ENCODE measurements around the gene DYNC2I2.
A peak's percentile ranks its signal among the peaks of the same experiment; 100 is the strongest.
"Not testable (repeated sequence)": the region's sequence is repeated elsewhere in the genome, so short reads cannot be mapped to it uniquely, and the experiment has no call there.

Gene DYNC2I2

DNA sequence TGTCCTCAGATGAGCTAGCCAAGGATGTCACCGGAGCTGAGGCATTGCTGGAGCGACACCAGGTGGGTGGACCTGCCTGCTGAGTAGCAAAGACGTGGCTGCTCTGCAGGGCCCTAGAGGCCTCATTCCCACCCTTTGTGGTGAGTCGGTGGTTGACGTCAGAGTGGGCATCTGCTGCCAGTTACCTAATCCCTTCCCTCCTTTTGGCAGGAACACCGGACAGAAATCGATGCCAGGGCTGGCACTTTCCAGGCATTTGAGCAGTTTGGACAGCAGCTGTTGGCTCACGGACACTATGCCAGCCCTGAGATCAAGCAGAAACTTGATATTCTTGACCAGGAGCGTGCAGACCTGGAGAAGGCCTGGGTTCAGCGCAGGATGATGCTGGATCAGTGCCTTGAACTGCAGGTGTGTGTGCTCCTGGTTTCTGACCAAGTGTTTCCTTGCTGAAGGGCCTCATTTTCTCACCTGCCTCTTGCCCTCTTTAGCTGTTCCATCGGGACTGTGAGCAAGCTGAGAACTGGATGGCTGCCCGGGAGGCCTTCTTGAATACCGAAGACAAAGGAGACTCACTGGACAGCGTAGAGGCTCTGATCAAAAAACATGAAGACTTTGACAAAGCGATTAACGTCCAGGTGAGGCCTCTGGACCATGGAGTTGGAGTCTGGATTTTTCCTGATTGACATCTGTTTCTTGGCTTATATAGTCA, 48.9 kb downstream of the DYNC2I2 start:
- Histone ChIP-seq H3K36me3 (ENCODE audit: insufficient read depth, low read length) (peaks cover 88% of the 10 kb centered on the region), H3K27me3 (ENCODE audit: control insufficient read depth in 1 of 2, insufficient read depth in 2 of 2, low read length in 2 of 2) (no peaks in the 10 kb centered on the region), H3K9me3 (ENCODE audit: low read length) (no peaks in the 10 kb centered on the region), H3K4me3 (ENCODE audit: low read depth in 1 of 2, low read length in 2 of 2) (no peak overlapping the region), H3K27ac (ENCODE audit: low read depth, low read length) (peak overlapping the region; percentile 63), H3K4me1 (ENCODE audit: insufficient read depth, low read length) (peaks cover 9% of the 10 kb centered on the region), H3K9ac (ENCODE audit: low read length) (no peak overlapping the region)

DNA sequence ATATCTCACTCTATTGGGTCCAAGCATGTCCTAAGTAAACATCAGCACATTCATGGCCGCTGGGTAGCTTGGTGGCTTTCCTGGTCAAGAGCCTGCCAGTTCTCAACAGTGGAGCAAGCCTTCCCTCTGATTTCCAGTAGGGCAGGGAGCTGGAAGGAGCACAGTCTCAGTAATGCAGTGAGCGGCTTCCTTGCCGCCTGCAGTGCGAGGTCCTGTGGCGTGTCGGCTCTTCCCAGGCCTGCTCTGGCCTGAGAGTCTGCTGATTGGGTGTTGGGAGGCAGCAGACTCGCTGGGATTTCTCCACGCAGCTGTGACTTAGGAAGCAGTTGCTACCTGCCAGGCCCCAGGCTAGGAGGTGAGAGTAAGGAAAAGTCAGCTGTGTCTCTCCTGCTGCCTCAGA, 53.0 kb downstream of the DYNC2I2 start:
- H3K27ac ChIP-seq (ENCODE audit: low read depth, low read length): no peak overlapping the region
- peaks cover 9% of the 10 kb centered on the region for H3K4me1 ChIP-seq (ENCODE audit: insufficient read depth, low read length)
- no peaks in the 10 kb centered on the region for H3K9me3 ChIP-seq (ENCODE audit: low read length)
- peaks cover 77% of the 10 kb centered on the region for H3K36me3 ChIP-seq (ENCODE audit: insufficient read depth, low read length)
- no peaks in the 10 kb centered on the region for H3K27me3 ChIP-seq (ENCODE audit: control insufficient read depth in 1 of 2, insufficient read depth in 2 of 2, low read length in 2 of 2)
- H3K9ac ChIP-seq (ENCODE audit: low read length): no peak overlapping the region
- no peak overlapping the region for H3K4me3 ChIP-seq (ENCODE audit: low read depth in 1 of 2, low read length in 2 of 2)

DNA sequence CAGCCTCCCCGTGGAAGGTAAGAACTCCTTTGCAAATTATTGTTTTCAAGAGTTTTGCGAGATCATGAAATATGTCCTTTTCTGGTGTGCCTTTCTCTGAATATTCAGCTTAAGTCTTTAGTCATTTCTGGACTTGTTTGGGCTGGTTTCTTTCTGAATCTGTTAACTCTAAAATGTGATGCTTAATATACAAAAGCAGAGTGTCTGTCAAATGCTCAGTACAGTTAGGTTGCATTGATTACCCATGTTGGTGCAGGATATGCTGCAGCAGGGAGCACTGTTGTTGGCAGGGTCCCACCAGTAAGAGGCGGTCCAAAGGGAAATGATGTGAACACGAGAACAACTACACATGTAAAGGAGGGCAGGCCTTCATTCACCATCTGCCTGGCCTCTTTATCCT, 56.5 kb downstream of the DYNC2I2 start:
- Histone ChIP-seq H3K4me3 (ENCODE audit: low read depth in 1 of 2, low read length in 2 of 2) (no peak overlapping the region), H3K4me1 (ENCODE audit: insufficient read depth, low read length) (no peaks in the 10 kb centered on the region), H3K9me3 (ENCODE audit: low read length) (no peaks in the 10 kb centered on the region), H3K27me3 (ENCODE audit: control insufficient read depth in 1 of 2, insufficient read depth in 2 of 2, low read length in 2 of 2) (no peaks in the 10 kb centered on the region), H3K36me3 (ENCODE audit: insufficient read depth, low read length) (peaks cover 85% of the 10 kb centered on the region), H3K9ac (ENCODE audit: low read length) (no peak overlapping the region), H3K27ac (ENCODE audit: low read depth, low read length) (no peak overlapping the region)

DNA sequence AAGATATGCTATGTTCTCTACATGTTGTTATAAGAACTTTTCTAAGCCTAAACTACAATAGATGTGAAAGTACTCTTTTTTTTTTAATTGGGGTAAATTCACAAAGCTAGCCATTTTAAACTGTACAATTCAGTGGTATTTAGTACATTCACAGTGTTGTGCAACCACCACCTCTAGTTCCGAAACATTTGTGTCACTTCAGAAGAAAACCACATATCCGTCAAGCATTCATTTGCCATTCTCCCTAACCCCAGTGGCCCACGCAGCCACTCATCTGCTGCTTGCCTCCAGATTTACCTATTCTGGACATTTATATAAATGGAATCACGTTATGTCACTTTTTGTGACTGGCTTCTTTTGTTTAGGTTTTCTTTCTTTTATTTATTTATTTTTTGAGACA, 61.2 kb downstream of the DYNC2I2 start:
- H3K9ac ChIP-seq (ENCODE audit: low read length): no peak overlapping the region
- no peaks in the 10 kb centered on the region for H3K4me1 ChIP-seq (ENCODE audit: insufficient read depth, low read length)
- peaks cover 92% of the 10 kb centered on the region for H3K36me3 ChIP-seq (ENCODE audit: insufficient read depth, low read length)
- H3K27me3 ChIP-seq (ENCODE audit: control insufficient read depth in 1 of 2, insufficient read depth in 2 of 2, low read length in 2 of 2): no peaks in the 10 kb centered on the region
- H3K4me3 ChIP-seq (ENCODE audit: low read depth in 1 of 2, low read length in 2 of 2): no peak overlapping the region
- no peaks in the 10 kb centered on the region for H3K9me3 ChIP-seq (ENCODE audit: low read length)
- no peak overlapping the region for H3K27ac ChIP-seq (ENCODE audit: low read depth, low read length)

DNA sequence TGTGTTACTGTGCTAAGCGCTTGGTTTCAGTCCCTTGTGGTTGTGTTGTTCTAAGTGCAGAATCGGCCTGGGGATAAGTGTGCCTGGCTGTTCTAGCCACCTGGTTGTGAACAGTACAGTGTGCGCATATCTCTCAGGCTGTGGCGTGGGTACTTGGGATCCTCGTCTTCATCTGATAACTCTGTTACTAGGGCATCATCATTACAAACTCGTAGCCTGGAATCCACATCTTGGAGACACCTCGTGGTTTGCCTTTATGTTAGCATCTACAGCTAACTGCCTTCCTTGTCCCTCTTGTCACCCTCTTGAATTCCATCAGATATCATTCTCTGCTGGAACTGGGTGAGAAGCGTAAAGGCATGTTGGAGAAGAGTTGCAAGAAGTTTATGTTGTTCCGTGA, 62.8 kb downstream of the DYNC2I2 start:
- no peaks in the 10 kb centered on the region for H3K4me1 ChIP-seq (ENCODE audit: insufficient read depth, low read length)
- no peak overlapping the region for H3K9ac ChIP-seq (ENCODE audit: low read length)
- no peaks in the 10 kb centered on the region for H3K9me3 ChIP-seq (ENCODE audit: low read length)
- H3K4me3 ChIP-seq (ENCODE audit: low read depth in 1 of 2, low read length in 2 of 2): no peak overlapping the region
- peaks cover 86% of the 10 kb centered on the region for H3K36me3 ChIP-seq (ENCODE audit: insufficient read depth, low read length)
- no peaks in the 10 kb centered on the region for H3K27me3 ChIP-seq (ENCODE audit: control insufficient read depth in 1 of 2, insufficient read depth in 2 of 2, low read length in 2 of 2)
- H3K27ac ChIP-seq (ENCODE audit: low read depth, low read length): no peak overlapping the region

DNA sequence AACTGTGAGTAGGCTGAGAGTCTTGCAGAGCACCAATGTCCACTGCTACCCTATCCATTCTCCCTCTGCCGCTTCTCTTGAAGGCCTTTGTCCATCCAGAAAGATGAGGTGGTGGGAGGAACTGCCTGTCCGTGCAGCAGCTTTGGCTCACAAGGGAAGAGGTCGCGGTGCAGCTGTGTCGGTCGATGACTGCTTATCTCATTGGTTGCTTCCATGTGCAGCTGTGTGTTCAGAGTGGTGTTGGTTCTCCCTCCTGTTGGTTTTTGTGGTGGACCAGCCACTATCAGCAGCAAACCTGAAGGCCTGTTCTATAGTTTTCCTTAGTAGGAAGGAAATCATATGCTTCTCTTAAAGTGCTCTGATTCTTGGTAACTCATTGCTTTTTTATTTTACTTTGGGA, 63.6 kb downstream of the DYNC2I2 start:
- H3K27me3 ChIP-seq (ENCODE audit: control insufficient read depth in 1 of 2, insufficient read depth in 2 of 2, low read length in 2 of 2): no peaks in the 10 kb centered on the region
- no peaks in the 10 kb centered on the region for H3K4me1 ChIP-seq (ENCODE audit: insufficient read depth, low read length)
- no peak overlapping the region for H3K27ac ChIP-seq (ENCODE audit: low read depth, low read length)
- H3K36me3 ChIP-seq (ENCODE audit: insufficient read depth, low read length): peaks cover 85% of the 10 kb centered on the region
- H3K4me3 ChIP-seq (ENCODE audit: low read depth in 1 of 2, low read length in 2 of 2): no peak overlapping the region
- H3K9me3 ChIP-seq (ENCODE audit: low read length): no peaks in the 10 kb centered on the region
- no peak overlapping the region for H3K9ac ChIP-seq (ENCODE audit: low read length)

DNA sequence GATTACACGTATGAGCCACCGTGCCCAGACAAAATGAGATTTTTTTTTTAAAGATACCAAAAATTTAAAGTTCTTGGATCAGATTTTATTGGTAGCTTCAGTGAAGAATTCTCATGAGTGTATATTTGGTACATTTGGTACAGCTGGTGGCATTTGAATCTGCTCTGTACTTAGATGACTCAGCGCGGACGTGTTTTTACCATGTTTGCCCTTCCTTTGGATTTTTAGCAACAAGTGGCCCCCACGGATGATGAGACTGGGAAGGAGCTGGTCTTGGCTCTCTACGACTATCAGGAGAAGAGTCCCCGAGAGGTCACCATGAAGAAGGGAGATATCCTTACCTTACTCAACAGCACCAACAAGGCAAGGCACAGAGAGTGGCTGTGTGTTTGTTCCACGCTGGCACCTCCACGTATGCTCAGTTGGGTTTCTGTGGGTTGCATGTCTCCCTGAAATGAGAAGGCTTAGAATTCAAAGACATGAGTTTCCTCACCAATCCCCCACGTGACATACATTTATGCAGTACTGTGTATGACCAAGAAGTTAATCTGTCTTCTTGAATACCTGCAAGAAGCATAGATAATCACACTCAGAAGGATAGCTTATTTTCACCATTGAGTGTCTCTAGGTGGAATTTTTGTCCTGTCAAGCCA, 67.9 kb downstream of the DYNC2I2 start:
- H3K4me1 ChIP-seq (ENCODE audit: insufficient read depth, low read length): no peaks in the 10 kb centered on the region
- no peaks in the 10 kb centered on the region for H3K27me3 ChIP-seq (ENCODE audit: control insufficient read depth in 1 of 2, insufficient read depth in 2 of 2, low read length in 2 of 2)
- H3K9me3 ChIP-seq (ENCODE audit: low read length): no peaks in the 10 kb centered on the region
- H3K9ac ChIP-seq (ENCODE audit: low read length): no peak overlapping the region
- no peak overlapping the region for H3K4me3 ChIP-seq (ENCODE audit: low read depth in 1 of 2, low read length in 2 of 2)
- peaks cover 84% of the 10 kb centered on the region for H3K36me3 ChIP-seq (ENCODE audit: insufficient read depth, low read length)
- no peak overlapping the region for H3K27ac ChIP-seq (ENCODE audit: low read depth, low read length)

DNA sequence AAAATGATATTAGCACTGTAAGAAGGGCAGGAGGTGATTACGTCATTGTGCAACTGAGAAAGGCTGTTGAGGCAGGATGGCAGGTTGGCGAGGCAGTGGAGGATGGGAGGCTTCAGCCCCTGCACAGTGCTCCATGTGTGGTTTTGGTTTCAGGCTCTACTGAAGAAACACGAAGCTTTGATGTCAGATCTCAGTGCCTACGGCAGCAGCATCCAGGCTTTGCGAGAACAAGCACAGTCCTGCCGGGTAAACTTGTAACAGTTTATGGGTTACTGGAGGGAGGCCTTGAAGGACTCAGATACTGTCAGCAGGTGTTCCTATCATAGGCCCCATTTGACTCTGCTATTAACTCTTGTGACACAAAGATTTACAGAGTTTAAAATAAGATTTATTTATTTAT, 69.2 kb downstream of the DYNC2I2 start:
- Histone ChIP-seq H3K4me3 (ENCODE audit: low read depth in 1 of 2, low read length in 2 of 2) (no peak overlapping the region), H3K4me1 (ENCODE audit: insufficient read depth, low read length) (no peaks in the 10 kb centered on the region), H3K27ac (ENCODE audit: low read depth, low read length) (no peak overlapping the region), H3K9me3 (ENCODE audit: low read length) (no peaks in the 10 kb centered on the region), H3K27me3 (ENCODE audit: control insufficient read depth in 1 of 2, insufficient read depth in 2 of 2, low read length in 2 of 2) (no peaks in the 10 kb centered on the region), H3K36me3 (ENCODE audit: insufficient read depth, low read length) (peaks cover 85% of the 10 kb centered on the region), H3K9ac (ENCODE audit: low read length) (no peak overlapping the region)

DNA sequence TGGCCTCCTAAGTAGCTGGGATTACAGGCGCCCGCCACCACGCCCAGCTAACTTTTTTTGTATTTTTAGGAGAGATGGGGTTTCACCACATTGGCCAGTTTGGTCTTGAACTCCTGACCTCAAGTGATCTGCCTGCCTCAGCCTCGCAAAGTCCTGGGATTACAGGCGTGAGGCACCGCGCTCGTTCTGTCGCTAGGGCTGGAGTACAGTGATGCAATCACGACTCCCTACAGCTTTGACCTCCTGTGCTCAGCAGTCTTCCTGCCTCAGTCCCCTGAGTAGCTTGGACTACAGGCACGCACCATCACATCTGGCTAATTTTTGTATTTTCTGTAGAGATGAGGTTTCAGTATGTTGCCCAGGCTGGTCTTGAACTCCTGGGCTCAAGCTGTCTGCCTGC, 69.7 kb downstream of the DYNC2I2 start:
- not testable (repeated sequence) for H3K4me3 ChIP-seq (ENCODE audit: low read depth in 1 of 2, low read length in 2 of 2); H3K9me3 ChIP-seq (ENCODE audit: low read length); H3K27ac ChIP-seq (ENCODE audit: low read depth, low read length); H3K27me3 ChIP-seq (ENCODE audit: control insufficient read depth in 1 of 2, insufficient read depth in 2 of 2, low read length in 2 of 2); H3K9ac ChIP-seq (ENCODE audit: low read length); H3K4me1 ChIP-seq (ENCODE audit: insufficient read depth, low read length)
- H3K36me3 ChIP-seq (ENCODE audit: insufficient read depth, low read length): peaks cover 85% of the 10 kb centered on the region

DNA sequence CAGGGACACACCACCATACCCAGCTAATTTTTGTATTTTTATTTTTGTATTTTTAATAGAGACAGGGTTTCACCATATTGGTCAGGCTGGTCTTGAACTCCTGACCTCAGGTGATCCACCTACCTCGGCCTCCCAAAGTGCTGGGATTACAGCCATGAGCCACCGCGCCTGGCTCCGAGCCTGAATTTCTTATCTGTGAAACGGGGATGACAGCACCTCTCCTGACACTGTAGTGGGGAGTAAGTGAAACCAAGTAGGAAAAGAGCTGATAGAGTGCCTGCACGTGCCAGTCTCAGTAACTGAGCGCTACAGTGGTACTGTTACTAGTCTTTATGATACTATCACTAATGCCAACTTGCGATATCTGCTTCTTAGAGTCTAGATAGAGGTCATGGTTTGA, 71.5 kb downstream of the DYNC2I2 start:
- H3K9me3 ChIP-seq (ENCODE audit: low read length); H3K9ac ChIP-seq (ENCODE audit: low read length); H3K4me1 ChIP-seq (ENCODE audit: insufficient read depth, low read length); H3K27ac ChIP-seq (ENCODE audit: low read depth, low read length); H3K4me3 ChIP-seq (ENCODE audit: low read depth in 1 of 2, low read length in 2 of 2); H3K27me3 ChIP-seq (ENCODE audit: control insufficient read depth in 1 of 2, insufficient read depth in 2 of 2, low read length in 2 of 2): not testable (repeated sequence)
- peaks cover 90% of the 10 kb centered on the region for H3K36me3 ChIP-seq (ENCODE audit: insufficient read depth, low read length)
